Measurements from ENCODE around the gene HSPB7. TPM values are rescaled to one million over a fixed set of nuclear protein-coding genes. Genes with fewer than 3 reads are reported as not detected.
"Not testable (repeated sequence)": the region's sequence is repeated elsewhere in the genome, so short reads cannot be mapped to it uniquely, and the experiment has no call there.

The HSPB7 gene
- total RNA-seq, 1 experiment from 2014 or later = not detected

DNA sequence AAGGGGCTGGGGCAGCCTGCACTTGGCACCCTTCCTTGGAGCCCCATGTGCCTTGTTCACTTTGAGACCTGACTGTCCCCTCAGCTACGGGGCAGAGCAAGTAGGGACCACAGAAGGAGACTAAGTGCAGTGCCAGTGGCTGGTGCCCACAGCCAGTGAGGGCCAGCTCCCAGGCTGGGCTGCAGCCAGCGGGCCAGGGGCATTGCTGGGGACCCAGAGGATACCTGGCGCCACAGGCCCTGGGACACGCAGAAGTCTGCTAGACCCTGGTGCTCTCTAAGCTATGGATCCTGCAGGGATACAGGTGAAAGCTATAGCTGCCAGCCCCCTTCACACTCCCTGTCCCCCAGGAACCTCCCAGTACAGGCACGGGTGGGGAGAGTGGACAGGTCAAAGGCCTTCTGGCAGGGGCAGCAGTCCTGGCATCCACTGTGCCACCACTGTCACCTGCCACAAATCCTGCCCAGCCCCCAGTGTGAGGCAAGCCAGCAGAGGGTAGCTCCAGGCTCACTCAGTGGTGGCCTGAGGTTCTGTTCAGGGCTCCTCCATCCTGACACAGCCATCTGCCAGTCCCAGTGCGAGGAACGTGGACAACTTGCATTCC lies 5.3 kb upstream of the HSPB7 start:
- intact Hi-C loops (cut with micrococcal nuclease; ENCODE audit: unreplicated experiment) = no loop called here
- TF ChIP-seq, protein P1, sequence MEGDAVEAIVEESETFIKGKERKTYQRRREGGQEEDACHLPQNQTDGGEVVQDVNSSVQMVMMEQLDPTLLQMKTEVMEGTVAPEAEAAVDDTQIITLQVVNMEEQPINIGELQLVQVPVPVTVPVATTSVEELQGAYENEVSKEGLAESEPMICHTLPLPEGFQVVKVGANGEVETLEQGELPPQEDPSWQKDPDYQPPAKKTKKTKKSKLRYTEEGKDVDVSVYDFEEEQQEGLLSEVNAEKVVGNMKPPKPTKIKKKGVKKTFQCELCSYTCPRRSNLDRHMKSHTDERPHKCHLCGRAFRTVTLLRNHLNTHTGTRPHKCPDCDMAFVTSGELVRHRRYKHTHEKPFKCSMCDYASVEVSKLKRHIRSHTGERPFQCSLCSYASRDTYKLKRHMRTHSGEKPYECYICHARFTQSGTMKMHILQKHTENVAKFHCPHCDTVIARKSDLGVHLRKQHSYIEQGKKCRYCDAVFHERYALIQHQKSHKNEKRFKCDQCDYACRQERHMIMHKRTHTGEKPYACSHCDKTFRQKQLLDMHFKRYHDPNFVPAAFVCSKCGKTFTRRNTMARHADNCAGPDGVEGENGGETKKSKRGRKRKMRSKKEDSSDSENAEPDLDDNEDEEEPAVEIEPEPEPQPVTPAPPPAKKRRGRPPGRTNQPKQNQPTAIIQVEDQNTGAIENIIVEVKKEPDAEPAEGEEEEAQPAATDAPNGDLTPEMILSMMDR (IDR thresholded peaks at IDR 0.05; ENCODE audit: insufficient read depth in 1 of 2, low read depth in 1 of 2, low read length in 1 of 2, severe bottlenecking in 1 of 2, unreplicated experiment in 1 of 2) = no peak
- no peaks in the 10 kb centered on the region for H3K27me3 Mint-ChIP-seq (ENCODE audit: insufficient read depth, unreplicated experiment)
- H3K9me3 Mint-ChIP-seq (ENCODE audit: unreplicated experiment) = no peaks in the 10 kb centered on the region
- Histone ChIP-seq H3K4me3 (ENCODE audit: low read depth, low read length) (no peak overlapping the region), H3K36me3 (ENCODE audit: control insufficient read depth, insufficient read depth, low read length) (no peaks in the 10 kb centered on the region), H3K27me3 (replicated peaks; ENCODE audit: control insufficient read depth, insufficient read depth, low read length) (no peaks in the 10 kb centered on the region), H3K4me1 (no peaks in the 10 kb centered on the region), H3K9me3 (no peaks in the 10 kb centered on the region)
- no peaks in the 10 kb centered on the region for H3K4me1 Mint-ChIP-seq (ENCODE audit: low read depth, unreplicated experiment)
- H3K4me3 Mint-ChIP-seq (ENCODE audit: unreplicated experiment) = no peak overlapping the region
- no peaks in the 10 kb centered on the region for H3K36me3 Mint-ChIP-seq (ENCODE audit: insufficient read depth, unreplicated experiment)
- POLR2A ChIA-PET = no interaction called here
- no TSS peak for BruUV-seq (replicated peaks)
- CTCF ChIA-PET = interaction anchor here (0.6 kb wide), 1 partner anchor 132 kb away, joined by 9 read pairs; no protein-coding TSS in a partner anchor
- no peak for DNase-seq
- no peak overlapping the region for H3K27ac Mint-ChIP-seq (ENCODE audit: unreplicated experiment)

- CTCF ChIA-PET = no interaction called here
- intact Hi-C loops (cut with micrococcal nuclease; ENCODE audit: unreplicated experiment) = no loop called here
- Mint-ChIP-seq H3K9me3 (ENCODE audit: unreplicated experiment) (no peaks in the 10 kb centered on the region), H3K27me3 (ENCODE audit: insufficient read depth, unreplicated experiment) (no peaks in the 10 kb centered on the region), H3K4me1 (ENCODE audit: low read depth, unreplicated experiment) (no peaks in the 10 kb centered on the region), H3K36me3 (ENCODE audit: insufficient read depth, unreplicated experiment) (no peaks in the 10 kb centered on the region), H3K27ac (ENCODE audit: unreplicated experiment) (no peak overlapping the region), H3K4me3 (ENCODE audit: unreplicated experiment) (no peak overlapping the region)
- H3K4me3 ChIP-seq (ENCODE audit: low read depth, low read length) = no peak overlapping the region
- no peaks in the 10 kb centered on the region for H3K27me3 ChIP-seq (replicated peaks; ENCODE audit: control insufficient read depth, insufficient read depth, low read length)
- H3K36me3 ChIP-seq (ENCODE audit: control insufficient read depth, insufficient read depth, low read length) = no peaks in the 10 kb centered on the region
- no peaks in the 10 kb centered on the region for H3K4me1 ChIP-seq
- POLR2A ChIA-PET = no interaction called here
- no TSS peak for BruUV-seq (replicated peaks)
- no peak for DNase-seq
- TF ChIP-seq, protein P1 (IDR thresholded peaks at IDR 0.05; ENCODE audit: insufficient read depth in 1 of 2, low read depth in 1 of 2, low read length in 1 of 2, severe bottlenecking in 1 of 2, unreplicated experiment in 1 of 2) = no peak
- H3K9me3 ChIP-seq = no peaks in the 10 kb centered on the region
These were observed 4.5 kb upstream of the HSPB7 start for GRCh38 chr1:16022393-16022792.

DNA sequence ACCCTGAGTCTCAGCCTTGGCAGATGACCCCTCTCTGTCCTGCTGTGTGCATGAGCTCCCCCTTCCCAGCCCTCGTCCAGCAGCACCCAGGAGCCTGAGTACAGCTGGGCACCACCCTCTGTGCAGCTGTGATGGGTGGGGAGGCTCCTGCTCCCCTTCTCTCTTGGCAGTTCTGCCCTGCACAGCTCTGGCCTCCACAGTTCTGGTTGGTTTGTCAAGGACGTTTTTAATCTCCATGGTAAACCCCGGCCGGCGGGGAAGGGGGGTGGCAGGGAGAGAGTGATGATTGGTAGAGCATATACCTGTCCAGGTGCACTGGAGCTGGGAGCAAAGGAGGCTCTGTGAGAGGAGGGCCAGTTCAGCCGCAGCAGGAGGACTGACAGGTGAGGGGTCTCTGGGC lies 3.8 kb upstream of the HSPB7 start, which contains the start of gene CLCNKA:
CLCNKA (plus strand) TSS at position 356 of the 400 bp plus-strand sequence. CDS start 584 bp downstream, outside the sequence.
- TF ChIP-seq, protein P1 (IDR thresholded peaks at IDR 0.05; ENCODE audit: insufficient read depth in 1 of 2, low read depth in 1 of 2, low read length in 1 of 2, severe bottlenecking in 1 of 2, unreplicated experiment in 1 of 2) = no peak

GRCh38 chr1:16020878-16021277 lies 3.0 kb upstream of the HSPB7 start:
- H3K27me3 Mint-ChIP-seq (ENCODE audit: insufficient read depth, unreplicated experiment); H3K4me3 Mint-ChIP-seq (ENCODE audit: unreplicated experiment); BruUV-seq (replicated peaks); H3K36me3 Mint-ChIP-seq (ENCODE audit: insufficient read depth, unreplicated experiment); CTCF ChIA-PET; H3K4me1 Mint-ChIP-seq (ENCODE audit: low read depth, unreplicated experiment); H3K9me3 Mint-ChIP-seq (ENCODE audit: unreplicated experiment); DNase-seq; H3K4me3 ChIP-seq (ENCODE audit: low read depth, low read length); H3K27me3 ChIP-seq (replicated peaks; ENCODE audit: control insufficient read depth, insufficient read depth, low read length); H3K9me3 ChIP-seq; H3K36me3 ChIP-seq (ENCODE audit: control insufficient read depth, insufficient read depth, low read length); POLR2A ChIA-PET; H3K27ac Mint-ChIP-seq (ENCODE audit: unreplicated experiment); intact Hi-C loops (cut with micrococcal nuclease; ENCODE audit: unreplicated experiment); H3K4me1 ChIP-seq: not testable (repeated sequence)

More for the DNA sequence above, 3.8 kb upstream of the HSPB7 start, which contains the start of gene CLCNKA:
- no peak within 1 kb of the TSS for H3K27ac Mint-ChIP-seq (ENCODE audit: unreplicated experiment)
- no peaks in the 10 kb centered on the region for H3K9me3 Mint-ChIP-seq (ENCODE audit: unreplicated experiment)
- no peak within 1 kb of the TSS for H3K4me3 ChIP-seq (ENCODE audit: low read depth, low read length)
- no peaks in the 10 kb centered on the region for H3K9me3 ChIP-seq
- H3K4me1 Mint-ChIP-seq (ENCODE audit: low read depth, unreplicated experiment) = no peaks in the 10 kb centered on the region
- H3K36me3 Mint-ChIP-seq (ENCODE audit: insufficient read depth, unreplicated experiment) = no peaks in the 10 kb centered on the region
- intact Hi-C loops (cut with micrococcal nuclease; ENCODE audit: unreplicated experiment) = no loop called here
- no peaks in the 10 kb centered on the region for H3K4me1 ChIP-seq
- H3K27me3 ChIP-seq (replicated peaks; ENCODE audit: control insufficient read depth, insufficient read depth, low read length) = no peaks in the 10 kb centered on the region
- ChIA-PET CTCF (no interaction called here), POLR2A (no interaction called here)
- BruUV-seq (replicated peaks) = no TSS peak
- no peaks in the 10 kb centered on the region for H3K27me3 Mint-ChIP-seq (ENCODE audit: insufficient read depth, unreplicated experiment)
- H3K4me3 Mint-ChIP-seq (ENCODE audit: unreplicated experiment) = no peak within 1 kb of the TSS
- DNase-seq = no peak
- no peaks in the 10 kb centered on the region for H3K36me3 ChIP-seq (ENCODE audit: control insufficient read depth, insufficient read depth, low read length)
